ENCODE data around the gene PSMB7.

- TF ChIP-seq, protein P1, sequence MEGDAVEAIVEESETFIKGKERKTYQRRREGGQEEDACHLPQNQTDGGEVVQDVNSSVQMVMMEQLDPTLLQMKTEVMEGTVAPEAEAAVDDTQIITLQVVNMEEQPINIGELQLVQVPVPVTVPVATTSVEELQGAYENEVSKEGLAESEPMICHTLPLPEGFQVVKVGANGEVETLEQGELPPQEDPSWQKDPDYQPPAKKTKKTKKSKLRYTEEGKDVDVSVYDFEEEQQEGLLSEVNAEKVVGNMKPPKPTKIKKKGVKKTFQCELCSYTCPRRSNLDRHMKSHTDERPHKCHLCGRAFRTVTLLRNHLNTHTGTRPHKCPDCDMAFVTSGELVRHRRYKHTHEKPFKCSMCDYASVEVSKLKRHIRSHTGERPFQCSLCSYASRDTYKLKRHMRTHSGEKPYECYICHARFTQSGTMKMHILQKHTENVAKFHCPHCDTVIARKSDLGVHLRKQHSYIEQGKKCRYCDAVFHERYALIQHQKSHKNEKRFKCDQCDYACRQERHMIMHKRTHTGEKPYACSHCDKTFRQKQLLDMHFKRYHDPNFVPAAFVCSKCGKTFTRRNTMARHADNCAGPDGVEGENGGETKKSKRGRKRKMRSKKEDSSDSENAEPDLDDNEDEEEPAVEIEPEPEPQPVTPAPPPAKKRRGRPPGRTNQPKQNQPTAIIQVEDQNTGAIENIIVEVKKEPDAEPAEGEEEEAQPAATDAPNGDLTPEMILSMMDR (conservative IDR thresholded peaks at IDR 0.05; ENCODE audit: low read length), result peak; percentile 62
- TF ChIP-seq EZH2phosphoT487 (IDR thresholded peaks at IDR 0.05; ENCODE audit: borderline replicate concordance, low read depth, low read length), result no peak
Observed at GRCh38 chr9:124357721-124358361, 57.4 kb downstream of the PSMB7 start.
